Measurements from ENCODE around the gene NPIPB6. TPM values are rescaled to one million over a fixed set of nuclear protein-coding genes. Genes with fewer than 3 reads are reported as not detected.

Gene NPIPB6
- total RNA-seq, 1 donor from 2014 or later, result 3.3 TPM

DNA sequence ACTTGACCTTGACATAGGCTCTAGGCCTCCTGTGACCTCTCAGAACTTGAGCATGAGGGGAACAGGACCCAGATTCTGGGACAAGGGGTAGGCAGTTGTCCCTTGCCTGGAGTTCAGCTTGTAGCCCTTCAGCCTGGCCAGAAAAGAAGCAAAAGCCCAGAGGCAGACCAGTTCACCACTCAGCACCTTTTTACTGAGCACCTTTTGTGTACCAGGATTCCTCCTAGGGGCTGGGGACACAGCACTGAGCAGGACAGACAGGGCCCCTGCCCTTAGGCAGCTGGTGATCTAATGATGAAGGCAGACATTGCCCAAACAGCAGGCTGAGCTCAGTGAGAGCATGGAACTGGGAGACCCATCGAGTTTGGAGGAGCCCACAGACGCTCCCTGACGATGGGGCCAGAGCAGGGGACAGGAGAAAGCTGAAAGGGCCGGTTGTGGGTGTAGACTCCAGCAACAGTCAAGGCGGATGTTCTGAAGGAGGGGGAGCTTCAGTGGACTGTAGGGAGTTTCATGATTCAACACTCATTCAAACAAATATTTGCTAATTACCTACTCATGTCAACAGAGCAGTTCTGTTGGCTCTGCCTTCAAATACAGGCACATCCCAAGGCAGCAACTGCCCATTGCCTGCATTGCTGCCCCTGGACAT is 38.9 kb downstream of the NPIPB6 start:
- no peak for DNase-seq (ENCODE audit: low spot score)

GRCh38 chr16:28321700-28322411 is 41.5 kb downstream of the NPIPB6 start:
- no peak for DNase-seq (ENCODE audit: low spot score)

GRCh38 chr16:28320741-28321140 is 42.6 kb downstream of the NPIPB6 start:
- DNase-seq (ENCODE audit: low spot score), result no peak

DNA sequence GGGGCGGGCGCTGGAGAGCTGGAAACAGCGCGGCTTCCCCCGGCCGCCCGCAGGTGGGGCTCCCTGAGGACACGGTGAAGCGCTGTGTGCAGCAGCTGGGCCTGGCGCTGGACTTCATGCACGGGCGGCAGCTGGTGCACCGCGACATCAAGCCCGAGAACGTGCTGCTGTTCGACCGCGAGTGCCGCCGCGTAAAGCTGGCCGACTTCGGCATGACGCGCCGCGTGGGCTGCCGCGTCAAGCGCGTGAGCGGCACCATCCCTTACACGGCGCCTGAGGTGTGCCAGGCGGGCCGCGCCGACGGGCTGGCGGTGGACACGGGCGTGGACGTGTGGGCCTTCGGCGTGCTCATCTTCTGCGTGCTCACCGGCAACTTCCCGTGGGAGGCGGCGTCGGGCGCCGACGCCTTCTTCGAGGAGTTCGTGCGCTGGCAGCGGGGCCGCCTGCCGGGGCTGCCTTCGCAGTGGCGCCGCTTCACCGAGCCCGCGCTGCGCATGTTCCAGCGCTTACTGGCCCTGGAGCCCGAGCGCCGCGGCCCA is 43.2 kb downstream of the NPIPB6 start:
- no peak for DNase-seq (ENCODE audit: low spot score)

- DNase-seq (ENCODE audit: low spot score), result no peak
These were observed 43.8 kb downstream of the NPIPB6 start for GRCh38 chr16:28319476-28320022.

- no peak for DNase-seq (ENCODE audit: low spot score)
These were observed 45.1 kb downstream of the NPIPB6 start for GRCh38 chr16:28318042-28318744.

- DNase-seq (ENCODE audit: low spot score), result peak; percentile 44
These were observed 46.0 kb downstream of the NPIPB6 start for GRCh38 chr16:28317040-28317880.

GRCh38 chr16:28316054-28316453 is 47.3 kb downstream of the NPIPB6 start:
- no peak for DNase-seq (ENCODE audit: low spot score)

DNA sequence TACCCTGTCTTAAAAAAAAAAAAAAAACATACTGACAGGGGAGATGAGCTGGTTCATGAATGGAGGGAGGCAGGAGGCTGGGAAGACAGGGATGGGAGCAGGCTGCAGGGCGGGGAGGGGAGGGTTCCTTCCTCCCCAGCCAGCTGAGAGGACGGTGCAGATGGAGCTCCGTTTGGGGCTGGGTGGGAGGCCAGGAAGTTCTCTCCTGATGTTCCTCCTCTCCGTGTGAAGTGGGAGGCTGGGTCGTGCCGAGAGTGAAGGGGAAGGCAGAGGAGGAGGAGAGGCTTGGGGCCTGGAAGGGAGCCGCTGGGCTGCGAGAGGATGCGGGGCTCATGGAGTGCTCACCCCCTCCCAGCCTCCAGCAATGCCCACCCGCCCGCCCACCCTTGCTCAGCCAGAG is 49.7 kb downstream of the NPIPB6 start:
- DNase-seq (ENCODE audit: low spot score), result no peak

DNA sequence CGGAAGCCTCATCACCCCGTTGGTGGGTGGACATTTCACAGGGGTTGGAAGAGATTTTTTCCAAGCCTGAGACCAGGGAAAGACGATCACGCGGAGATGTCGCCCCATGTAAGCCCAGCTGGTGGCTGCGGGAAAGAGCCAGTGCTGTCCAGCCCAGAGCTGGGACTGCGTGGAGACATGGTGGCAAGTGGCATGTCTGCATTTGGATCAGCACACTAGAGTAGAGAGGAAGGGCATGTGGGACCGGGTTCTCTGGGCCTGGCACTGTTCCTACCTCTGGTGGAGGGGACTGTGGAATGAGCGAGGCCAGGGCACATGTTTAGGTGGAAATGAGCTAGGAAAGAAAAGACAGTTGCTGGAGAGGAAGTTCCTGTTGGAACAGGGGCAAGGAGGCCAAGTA is 51.0 kb downstream of the NPIPB6 start:
- DNase-seq (ENCODE audit: low spot score), result no peak

DNA sequence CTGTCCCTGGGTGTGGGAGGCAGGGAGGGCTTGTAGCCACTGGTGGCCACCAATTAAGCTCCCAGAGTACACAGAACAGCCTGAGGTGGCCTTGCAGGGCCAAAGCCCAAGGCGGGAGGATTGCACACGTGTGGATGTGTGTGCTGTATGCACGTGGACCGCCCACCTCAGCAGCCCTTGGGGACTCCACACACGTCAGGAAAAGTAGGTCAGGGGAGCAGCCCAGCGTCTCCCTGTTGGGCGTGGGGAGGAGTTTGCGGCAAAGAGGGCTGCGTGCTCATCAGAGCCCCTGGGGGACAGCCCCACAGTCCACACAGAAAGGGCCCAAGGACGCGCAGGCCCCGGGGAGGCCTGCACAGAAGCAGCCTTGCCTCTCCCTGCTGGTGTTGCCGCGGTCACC is 51.4 kb downstream of the NPIPB6 start:
- no peak for DNase-seq (ENCODE audit: low spot score)

- no peak for DNase-seq (ENCODE audit: low spot score)
These were observed 51.9 kb downstream of the NPIPB6 start for GRCh38 chr16:28311413-28311812.

DNA sequence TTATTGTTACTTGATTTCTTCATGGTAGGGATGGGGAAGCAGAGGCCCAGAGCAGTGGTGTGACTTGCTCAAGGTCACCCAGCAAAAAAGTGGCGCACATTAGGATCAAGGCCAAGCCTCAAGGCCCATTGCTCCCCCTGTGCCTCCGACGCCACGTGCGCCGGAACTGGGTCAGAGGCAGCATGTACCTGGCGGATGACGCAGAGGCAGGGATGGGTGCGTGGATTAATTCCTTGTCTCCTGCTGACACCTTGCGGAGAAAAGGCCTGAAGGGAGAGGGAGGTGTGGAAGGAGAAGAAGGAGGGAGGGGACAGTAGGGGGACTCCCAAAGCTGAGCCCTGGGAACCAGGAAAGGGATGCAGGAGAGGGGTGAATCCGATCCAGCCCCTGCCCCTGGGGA is 52.5 kb downstream of the NPIPB6 start:
- no peak for DNase-seq (ENCODE audit: low spot score)

DNA sequence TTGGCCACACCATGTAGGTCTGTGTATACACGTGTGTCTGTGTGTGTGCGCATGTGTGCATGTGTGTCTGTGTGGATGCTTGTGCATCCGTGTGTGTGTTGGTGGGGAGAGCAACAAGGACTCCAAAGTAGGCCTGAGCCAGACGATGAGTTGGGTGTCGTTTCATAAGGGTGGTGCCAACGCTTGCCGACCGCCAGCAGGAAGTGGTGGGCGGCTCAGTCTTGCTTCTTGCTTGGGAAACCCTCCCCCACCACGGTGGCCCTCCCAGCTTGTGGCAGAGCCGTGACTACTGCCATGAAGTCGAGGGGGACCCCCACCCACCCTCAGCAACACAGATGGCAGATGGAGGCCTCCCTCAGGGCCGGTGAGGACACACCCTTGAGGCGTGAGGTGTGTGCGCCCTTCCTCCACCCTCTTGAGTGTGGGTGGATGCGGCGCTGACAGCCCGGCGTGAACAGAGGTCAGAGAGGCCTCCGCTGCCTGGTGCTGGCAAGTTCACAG is 53.4 kb downstream of the NPIPB6 start:
- peak; percentile 17 for DNase-seq (ENCODE audit: low spot score)

GRCh38 chr16:28308794-28309584 is 54.3 kb downstream of the NPIPB6 start:
- DNase-seq (ENCODE audit: low spot score), result no peak

DNA sequence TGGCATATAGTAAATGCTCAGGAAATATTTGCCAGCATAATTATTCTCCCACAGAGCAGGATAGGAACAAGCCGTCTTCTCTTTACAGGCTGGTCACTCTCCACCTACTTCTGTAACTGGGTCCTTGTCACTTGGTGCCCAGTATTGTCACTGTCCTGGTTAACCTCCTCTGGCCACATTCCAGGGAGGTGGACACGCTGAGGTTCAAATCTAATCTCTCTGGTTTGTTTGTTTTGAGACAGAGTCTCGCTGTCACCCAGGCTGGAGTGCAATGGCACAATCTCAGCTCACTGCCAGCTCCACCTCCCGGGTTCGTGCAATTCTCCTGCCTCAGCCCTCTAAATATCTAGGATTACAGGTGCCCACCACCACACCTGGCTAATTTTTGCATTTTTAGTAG is 55.4 kb downstream of the NPIPB6 start:
- no peak for DNase-seq (ENCODE audit: low spot score)

- DNase-seq (ENCODE audit: low spot score), result peak; percentile 40
These were observed 59.1 kb downstream of the NPIPB6 start for GRCh38 chr16:28304214-28304613.

GRCh38 chr16:28303132-28303531 is 60.2 kb downstream of the NPIPB6 start:
- no peak for DNase-seq (ENCODE audit: low spot score)

GRCh38 chr16:28301620-28302019 is 61.7 kb downstream of the NPIPB6 start:
- no peak for DNase-seq (ENCODE audit: low spot score)

DNA sequence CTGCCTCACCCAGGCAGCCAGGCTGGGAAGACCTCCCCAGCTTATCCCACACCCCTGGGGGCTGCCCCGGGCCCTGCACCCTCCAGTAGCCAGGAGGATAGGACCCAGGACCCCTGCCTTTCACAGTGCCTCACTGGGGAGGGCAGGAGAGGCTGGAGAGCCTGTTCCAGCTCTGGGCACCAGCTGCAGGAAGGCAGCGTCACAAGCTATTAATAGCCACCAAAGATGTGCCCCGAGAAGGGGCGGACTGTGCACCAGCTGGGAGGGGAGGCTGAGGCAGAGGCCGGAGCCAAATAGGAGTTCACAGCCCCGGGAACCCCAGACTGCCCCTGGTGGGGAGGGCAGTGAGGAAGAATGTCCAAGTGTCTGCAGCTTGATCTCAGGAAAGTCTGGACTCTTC is 62.2 kb downstream of the NPIPB6 start:
- DNase-seq (ENCODE audit: low spot score), result no peak
